PC-3 (cell line): Measurements from ENCODE around the gene SRGAP2C. TPM values are rescaled to one million over a fixed set of nuclear protein-coding genes. Genes with fewer than 3 reads are reported as not detected.
"Not testable (repeated sequence)": the region's sequence is repeated elsewhere in the genome, so short reads cannot be mapped to it uniquely, and the experiment has no call there.

Experiments
- ATAC-seq: fragments of 200-7000 bp; cut with Tn5 transposase; 2 replicates; pipeline ENCODE4 v1.9.1; 2020; ENCODE audit warnings: mild to moderate bottlenecking, moderate library complexity
- BruUV-seq: library from RNA; stranded (reverse); fragments of 400-500 nt; replicated peaks from 2 replicates; lab custom pipeline; 2021; lab: Mats Ljungman, UMichigan
- CTCF ChIA-PET: fragments of 300-600 bp; sonication (Branson Sonifier 250); formaldehyde crosslinking; loops from one replicate; lab custom pipeline; 2022; ENCODE audit warnings: antibody characterized with exemption; lab: Charles Lee
- POLR2A ChIA-PET: fragments of 300-600 bp; sonication (Branson Sonifier 250); formaldehyde crosslinking; loops from one replicate; lab custom pipeline; 2022; ENCODE audit warnings: antibody characterized with exemption; ENCODE audit not compliant: unreplicated experiment; lab: Charles Lee
- DNase-seq: peaks from one replicate; pipeline ENCODE4 v3.0.0-alpha.2; 2015
- H2AFZ ChIP-seq: fragments of 300-600 bp; sonication (generic); 2 replicates; pipeline ENCODE4 v1.6.0; 2016; ENCODE audit warnings: antibody characterized with exemption, low read length
- H3F3A ChIP-seq: fragments of 300-600 bp; sonication (generic); one replicate; pipeline ENCODE4 v1.6.0; 2017; ENCODE audit warnings: antibody characterized with exemption, low read length, control low read depth, mild to moderate bottlenecking; ENCODE audit not compliant: unreplicated experiment
- H3K27ac ChIP-seq: fragments of 300-600 bp; sonication (generic); 2 replicates; pipeline ENCODE4 v1.5.1; 2016; ENCODE audit warnings: mild to moderate bottlenecking, low read length
- H3K27me3 ChIP-seq: fragments of 300-600 bp; sonication (generic); 2 replicates; pipeline ENCODE4 v1.6.1; 2016; ENCODE audit warnings: low read length, mixed read lengths
- H3K36me3 ChIP-seq: fragments of 300-600 bp; sonication (generic); 2 replicates; pipeline ENCODE4 v1.6.1; 2016; ENCODE audit warnings: low read depth, mixed run types, low read length, mixed read lengths
- H3K4me1 ChIP-seq: fragments of 300-600 bp; sonication (generic); 2 replicates; pipeline ENCODE4 v1.5.1; 2016; ENCODE audit warnings: low read length; ENCODE audit not compliant: insufficient read depth
- H3K4me2 ChIP-seq: fragments of 300-600 bp; sonication (generic); 2 replicates; pipeline ENCODE4 v1.6.0; 2016; ENCODE audit warnings: low read length
- H3K4me3 ChIP-seq: fragments of 300-600 bp; sonication (generic); 2 replicates; pipeline ENCODE4 v1.5.1; 2016; ENCODE audit warnings: mild to moderate bottlenecking, low read length, mixed read lengths
- H3K79me2 ChIP-seq: fragments of 300-600 bp; sonication (generic); 2 replicates; pipeline ENCODE4 v1.6.1; 2017; ENCODE audit warnings: low read length, mixed read lengths
- H3K9ac ChIP-seq: fragments of 300-600 bp; sonication (generic); 2 replicates; pipeline ENCODE4 v1.6.0; 2016; ENCODE audit warnings: mild to moderate bottlenecking, low read length
- H3K9me2 ChIP-seq: fragments of 300-600 bp; sonication (generic); replicated peaks from 2 replicates; pipeline ENCODE4 v1.6.1; 2016; ENCODE audit warnings: mixed run types, low read length, mixed read lengths
- H3K9me3 ChIP-seq: fragments of 300-600 bp; sonication (generic); 2 replicates; pipeline ENCODE4 v1.6.1; 2016; ENCODE audit warnings: low read length, mixed read lengths
- H4K20me1 ChIP-seq: fragments of 300-600 bp; sonication (generic); 2 replicates; pipeline ENCODE4 v1.6.1; 2016; ENCODE audit warnings: low read length, mixed read lengths
- intact Hi-C: fragments of 100-400 bp; cut with micrococcal nuclease; formaldehyde crosslinking; loops from 2 replicates; pipeline ENCODE4 v1.9.0; 2023
- total RNA-seq: library from RNA; depleted of rRNA; stranded (reverse); fragments of >200 nt; gene quantifications from 2 replicates; pipeline ENCODE4 v1.2.3, GENCODE V29; 2014

Gene SRGAP2C
- total RNA-seq, 1 experiment from 2014 or later = 7.6 TPM

GRCh38 chr1:121397101-121397500 lies 212.3 kb downstream of the SRGAP2C start:
- H4K20me1 ChIP-seq, intact Hi-C loops, H3K27ac ChIP-seq, POLR2A ChIA-PET, H3K79me2 ChIP-seq, CTCF ChIA-PET, H3K9me3 ChIP-seq, H3K4me1 ChIP-seq, H3K9ac ChIP-seq, H3F3A ChIP-seq, DNase-seq, BruUV-seq, H3K9me2 ChIP-seq, ATAC-seq, H3K36me3 ChIP-seq, H3K27me3 ChIP-seq: not testable (repeated sequence)
- peak overlapping the region; percentile 72 for H3K4me3 ChIP-seq
- peak overlapping the region; percentile 49; the same call in 1 of the 2 replicates for H2AFZ ChIP-seq
- H3K4me2 ChIP-seq = peak overlapping the region; percentile 74

GRCh38 chr1:121399193-121399592 lies 214.4 kb downstream of the SRGAP2C start:
- H4K20me1 ChIP-seq, DNase-seq, H3K27me3 ChIP-seq, BruUV-seq, H3K36me3 ChIP-seq, POLR2A ChIA-PET, H3K9me3 ChIP-seq, H3K79me2 ChIP-seq, H3K4me1 ChIP-seq, H3K9ac ChIP-seq, H3K27ac ChIP-seq, H2AFZ ChIP-seq, CTCF ChIA-PET, H3F3A ChIP-seq, intact Hi-C loops, H3K4me3 ChIP-seq, ATAC-seq, H3K9me2 ChIP-seq, H3K4me2 ChIP-seq: not testable (repeated sequence)

- H3K4me1 ChIP-seq, H3K9me2 ChIP-seq, H3K36me3 ChIP-seq, DNase-seq, intact Hi-C loops, H3K9ac ChIP-seq, POLR2A ChIA-PET, H3K27me3 ChIP-seq, CTCF ChIA-PET, H3F3A ChIP-seq, H3K4me3 ChIP-seq, H3K9me3 ChIP-seq, H2AFZ ChIP-seq, H3K79me2 ChIP-seq, H3K27ac ChIP-seq, BruUV-seq, H3K4me2 ChIP-seq, ATAC-seq, H4K20me1 ChIP-seq: not testable (repeated sequence)
Measured at GRCh38 chr1:121400108-121400507, 215.3 kb downstream of the SRGAP2C start.

GRCh38 chr1:121400541-121401310 lies 216.0 kb downstream of the SRGAP2C start:
- BruUV-seq, H4K20me1 ChIP-seq, H3F3A ChIP-seq, DNase-seq, H3K9ac ChIP-seq, H3K27ac ChIP-seq, CTCF ChIA-PET, intact Hi-C loops, H3K79me2 ChIP-seq, POLR2A ChIA-PET, H3K27me3 ChIP-seq, H3K4me1 ChIP-seq, H3K9me3 ChIP-seq, H3K4me2 ChIP-seq, H3K9me2 ChIP-seq, ATAC-seq, H3K36me3 ChIP-seq: not testable (repeated sequence)
- Histone ChIP-seq H2AFZ (peak overlapping the region; percentile 69; the same call in 1 of the 2 replicates), H3K4me3 (peak overlapping the region; percentile 69)

GRCh38 chr1:121401375-121401955 lies 216.7 kb downstream of the SRGAP2C start:
- H3F3A ChIP-seq, H3K9me3 ChIP-seq, H3K27me3 ChIP-seq, H3K36me3 ChIP-seq, CTCF ChIA-PET, H3K4me1 ChIP-seq, H3K79me2 ChIP-seq, H4K20me1 ChIP-seq, H3K27ac ChIP-seq, ATAC-seq, H3K9me2 ChIP-seq, intact Hi-C loops: not testable (repeated sequence)
- Histone ChIP-seq H2AFZ (peak overlapping the region; percentile 69; the same call in 1 of the 2 replicates), H3K9ac (peak overlapping the region; percentile 38; the same call in 1 of the 2 replicates), H3K4me2 (peak overlapping the region; percentile 72), H3K4me3 (peak overlapping the region; percentile 69)
- peak; percentile 3 for DNase-seq
- TSS peak; percentile 81 for BruUV-seq
- POLR2A ChIA-PET = interaction anchor here (0.6 kb wide), 1 partner anchor 155 kb away, joined by 3 read pairs; no protein-coding TSS in a partner anchor

- H3K4me1 ChIP-seq, DNase-seq, H3K4me3 ChIP-seq, H3K9me2 ChIP-seq, H3F3A ChIP-seq, BruUV-seq, ATAC-seq, intact Hi-C loops, H3K9ac ChIP-seq, POLR2A ChIA-PET, H3K36me3 ChIP-seq, H3K4me2 ChIP-seq, CTCF ChIA-PET, H3K9me3 ChIP-seq, H4K20me1 ChIP-seq, H3K79me2 ChIP-seq, H3K27me3 ChIP-seq, H3K27ac ChIP-seq, H2AFZ ChIP-seq: not testable (repeated sequence)
Measured at GRCh38 chr1:121403254-121403653, 218.5 kb downstream of the SRGAP2C start.
